Eye (tissue), 1 donor: ENCODE measurements around the gene IPMK.
"Not testable (repeated sequence)": the region's sequence is repeated elsewhere in the genome, so short reads cannot be mapped to it uniquely, and the experiment has no call there.

ENCODE experiments used
- DNase-seq: peaks from one replicate; pipeline ENCODE4 v3.0.0-alpha.2; 2015

The IPMK gene

DNA sequence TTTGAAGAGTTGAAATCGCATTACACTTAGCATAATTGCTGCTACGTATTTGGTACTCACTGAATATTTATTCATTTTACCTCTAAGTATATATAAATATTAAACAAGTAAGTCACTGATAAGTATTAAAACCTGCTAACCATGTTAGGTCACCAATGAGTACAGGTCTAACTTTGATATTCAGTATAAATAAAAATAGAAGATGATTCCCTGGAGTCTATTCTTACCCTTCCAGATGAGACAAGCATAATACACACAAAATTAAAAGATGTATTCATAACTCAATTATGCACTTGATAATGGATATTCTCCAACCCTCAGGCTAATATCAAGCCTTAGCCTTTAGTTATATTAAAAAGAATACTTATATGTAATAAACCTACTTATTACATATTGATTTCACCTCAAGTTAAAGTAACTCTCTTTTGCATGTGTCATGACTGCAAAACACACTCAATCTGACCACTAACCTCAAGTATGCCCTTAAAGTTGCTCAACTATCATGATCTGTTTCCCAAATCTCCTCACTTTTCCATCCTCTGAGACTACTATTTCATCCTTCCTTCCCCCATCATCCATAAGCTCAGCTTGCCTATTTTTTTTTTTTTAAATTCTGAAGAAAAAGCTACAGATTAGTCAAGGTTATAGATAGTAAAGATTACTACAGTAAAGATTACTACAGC, 46.8 kb downstream of the IPMK start:
- no peak for DNase-seq

DNA sequence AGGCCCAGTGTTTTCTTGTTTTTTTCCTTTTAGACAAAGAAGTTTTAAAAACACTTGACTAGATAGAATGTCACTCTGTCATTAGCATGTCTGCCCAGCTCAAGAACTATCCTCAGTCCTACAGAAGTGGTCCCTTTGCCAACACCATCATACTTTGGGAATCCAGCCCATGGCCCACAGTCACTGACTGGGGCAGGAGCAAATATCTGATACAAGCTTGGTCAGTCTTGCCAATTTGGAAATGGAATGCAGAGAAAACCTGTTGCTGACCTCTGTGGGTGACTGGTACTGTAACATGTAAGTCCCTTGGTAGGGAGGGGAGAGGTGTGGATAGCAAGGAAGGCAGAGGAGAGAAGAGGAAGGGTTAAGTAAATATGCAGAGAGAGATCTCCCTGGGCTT, 47.8 kb downstream of the IPMK start:
- DNase-seq: no peak

DNA sequence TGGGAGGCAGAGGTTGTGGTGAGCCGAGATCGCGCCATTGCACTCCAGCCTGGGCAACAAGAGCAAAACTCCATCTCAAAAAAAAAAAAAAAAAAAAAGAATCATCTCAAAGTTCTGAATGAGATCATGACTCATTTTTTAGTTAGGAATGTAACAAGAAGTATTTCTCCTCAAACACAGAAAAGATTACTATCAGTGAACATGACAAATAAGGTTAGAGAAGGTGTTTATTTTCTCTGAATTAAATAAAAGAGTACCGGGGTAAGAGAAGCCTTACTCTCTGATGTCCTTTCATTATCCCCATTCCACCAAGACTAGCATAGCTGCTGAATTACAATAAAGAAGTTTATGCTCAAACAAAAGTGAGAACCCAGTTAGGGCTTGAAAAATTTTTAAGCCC, 50.1 kb downstream of the IPMK start:
- DNase-seq: no peak

DNA sequence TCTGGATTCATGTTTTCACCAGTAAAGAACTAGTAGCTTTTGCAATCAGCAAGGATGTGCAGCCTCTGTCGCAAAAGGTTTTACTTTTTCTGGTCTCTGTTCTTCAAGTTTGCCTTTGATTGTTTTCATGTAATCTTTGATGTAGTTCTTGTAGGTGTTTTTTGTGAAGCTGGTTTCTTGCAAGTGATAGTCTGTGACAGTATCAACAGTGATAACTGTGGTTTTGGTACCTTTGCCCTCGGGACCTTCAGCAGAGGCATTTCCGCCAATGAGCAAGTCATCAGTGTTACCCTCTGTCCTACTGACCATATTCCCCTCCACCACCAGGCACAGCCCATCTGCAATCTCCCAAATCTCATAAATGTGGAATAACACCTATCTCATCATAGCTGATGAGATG, 55.1 kb downstream of the IPMK start:
- no peak for DNase-seq

DNA sequence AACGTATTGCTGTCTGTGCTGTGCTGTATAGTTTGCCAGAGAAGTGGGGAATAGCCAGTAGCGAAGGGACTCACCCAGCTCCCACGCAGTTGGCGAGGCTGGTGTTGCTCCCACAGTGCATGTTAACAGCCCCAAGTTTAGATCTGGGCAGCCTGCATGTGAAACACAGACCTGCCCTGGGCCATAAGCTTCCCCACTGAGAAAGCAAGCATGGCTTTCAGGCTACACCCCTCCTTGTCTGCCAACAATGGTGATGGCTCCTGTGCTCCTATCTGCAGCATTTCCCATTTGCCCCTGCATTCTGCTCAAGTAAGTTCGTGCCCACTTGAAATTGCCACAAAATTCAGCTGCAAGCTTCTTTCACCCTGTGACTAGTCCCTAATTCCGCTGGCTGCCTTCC, 57.5 kb downstream of the IPMK start:
- DNase-seq: no peak

DNA sequence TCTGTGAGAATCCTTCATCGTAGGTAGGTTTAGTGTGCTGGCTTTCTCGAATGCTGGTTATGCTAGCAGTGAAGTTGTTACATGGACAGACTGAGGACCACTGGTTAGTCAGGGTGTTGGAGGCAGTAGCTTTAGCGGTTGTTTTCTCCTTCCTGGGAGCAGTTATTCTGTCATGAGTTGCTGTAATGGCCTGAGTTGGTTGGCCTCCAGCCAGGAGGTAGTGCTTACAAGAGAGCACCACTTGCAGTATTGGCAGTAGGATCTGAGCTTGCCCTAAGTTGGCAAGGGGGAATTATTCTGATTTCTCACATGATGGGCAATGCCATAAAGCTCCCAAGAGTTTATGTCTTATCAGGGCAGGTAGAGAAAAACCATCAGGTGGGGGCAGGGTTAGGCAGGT, 58.0 kb downstream of the IPMK start:
- no peak for DNase-seq

DNA sequence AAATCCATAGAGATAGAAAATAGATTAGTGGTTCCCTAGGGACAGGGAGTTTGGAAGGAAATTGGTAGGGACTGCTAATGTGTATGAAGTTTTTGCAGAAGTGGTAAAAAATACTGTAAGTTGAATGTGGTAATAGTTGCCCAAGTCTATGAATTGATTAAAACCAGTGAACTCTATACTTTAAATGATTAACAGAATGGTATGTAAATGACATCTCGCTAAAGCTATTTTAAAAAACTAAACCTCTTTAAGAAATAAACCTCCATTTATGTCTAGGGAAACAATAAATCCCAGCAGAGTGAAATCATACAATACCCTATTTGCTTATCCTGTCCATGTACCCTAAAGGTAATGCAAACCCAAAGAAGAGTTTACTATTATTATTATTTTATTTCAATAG, 61.4 kb downstream of the IPMK start:
- DNase-seq: no peak

DNA sequence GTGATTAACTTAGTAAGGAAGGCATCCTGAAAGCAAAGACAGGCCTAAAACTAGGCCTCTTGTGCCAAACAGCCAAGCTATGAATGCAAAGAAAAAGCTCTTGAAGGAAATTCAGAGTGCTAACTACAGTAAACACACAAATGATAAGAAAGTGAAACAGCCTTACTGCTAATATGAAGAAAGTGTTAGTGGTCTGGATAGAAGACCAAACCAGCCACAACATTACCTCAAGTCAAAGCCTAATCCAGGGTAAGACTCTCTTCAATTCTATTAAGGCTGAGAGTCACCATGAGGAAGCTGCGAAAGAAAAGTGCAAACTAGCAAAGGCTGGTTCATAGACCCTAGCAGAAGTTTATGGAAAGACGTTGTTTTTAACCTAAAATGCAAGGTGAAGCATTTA, 66.0 kb downstream of the IPMK start:
- DNase-seq: no peak

DNA sequence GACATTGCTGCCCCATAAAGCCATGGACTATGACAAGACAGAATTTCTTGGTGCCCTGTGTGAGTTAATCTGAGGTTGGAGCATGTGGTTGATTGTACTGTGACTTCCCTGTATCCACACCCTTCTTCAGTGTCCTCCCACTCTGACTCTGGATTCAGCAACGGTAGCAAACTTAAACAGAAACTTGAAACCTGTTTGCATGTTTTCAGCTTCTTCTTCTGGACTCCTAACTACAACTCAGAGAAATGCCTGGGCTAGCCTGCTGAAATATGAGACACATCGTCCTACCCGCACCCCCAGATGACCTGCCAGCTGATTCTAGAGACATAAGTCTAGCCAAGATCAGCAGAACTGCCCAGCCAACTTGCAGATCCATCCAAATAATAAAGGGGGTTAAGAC, 78.4 kb downstream of the IPMK start:
- no peak for DNase-seq

DNA sequence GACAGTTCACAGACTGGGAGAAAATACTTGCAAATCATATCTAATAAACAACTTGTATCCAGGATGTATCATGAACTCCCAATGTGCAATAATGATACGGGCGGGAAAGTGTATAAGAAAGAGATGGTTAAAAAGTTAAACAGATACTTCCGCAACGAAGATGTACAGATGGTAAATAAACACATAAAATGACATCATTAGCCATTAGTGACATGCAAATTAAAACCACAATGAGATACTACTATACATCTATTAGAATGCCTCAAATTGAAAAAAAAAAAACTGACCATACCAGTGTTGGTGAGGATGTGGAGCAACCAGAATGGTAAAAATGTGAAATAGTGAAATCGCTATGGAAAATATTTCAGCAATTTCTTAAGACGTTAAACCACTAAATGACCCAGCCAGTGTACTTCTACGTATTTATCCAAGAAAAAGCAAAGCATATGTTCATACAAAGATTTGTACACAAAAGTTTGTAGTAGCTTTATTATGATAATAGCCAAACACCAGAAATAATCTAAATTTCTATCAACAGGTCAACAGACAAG, 83.5 kb downstream of the IPMK start:
- DNase-seq: no peak

DNA sequence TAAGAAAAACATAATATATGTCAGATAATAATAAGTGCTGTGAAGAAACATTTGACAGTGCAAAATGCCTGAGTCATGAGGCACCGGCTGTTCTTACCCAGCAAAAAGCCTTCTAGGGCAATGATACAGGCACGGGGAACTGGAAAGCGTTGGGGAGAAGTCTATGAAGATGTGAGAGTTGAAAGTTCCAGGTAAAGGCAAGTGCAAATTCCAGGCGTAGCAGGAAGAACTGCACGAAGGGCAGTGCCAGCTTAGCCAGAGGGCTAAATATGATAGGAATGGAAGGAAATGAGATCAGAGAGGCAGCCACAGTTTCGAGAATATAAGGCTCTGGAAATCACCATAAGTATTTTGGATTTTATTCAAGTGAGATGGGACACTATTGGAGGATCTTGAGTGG, 87.0 kb downstream of the IPMK start:
- no peak for DNase-seq

DNA sequence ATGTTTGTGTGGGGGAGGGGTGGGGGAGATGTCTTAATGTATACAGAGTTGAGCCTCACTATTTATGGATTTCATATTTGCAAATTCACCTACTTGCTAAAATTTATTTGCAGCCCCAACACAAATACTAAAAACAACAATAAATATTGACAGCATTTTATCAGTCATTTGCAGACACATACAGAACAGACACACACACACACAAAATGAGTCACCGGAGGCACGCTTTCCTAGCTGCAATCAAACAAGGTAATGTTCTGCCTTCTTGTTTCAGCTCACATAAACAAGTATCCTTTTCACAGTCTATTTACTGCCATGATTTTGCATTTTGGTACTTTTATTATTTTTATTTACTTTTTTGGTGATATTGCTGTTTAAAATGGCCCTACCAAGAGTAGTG, 88.5 kb downstream of the IPMK start:
- no peak for DNase-seq

DNA sequence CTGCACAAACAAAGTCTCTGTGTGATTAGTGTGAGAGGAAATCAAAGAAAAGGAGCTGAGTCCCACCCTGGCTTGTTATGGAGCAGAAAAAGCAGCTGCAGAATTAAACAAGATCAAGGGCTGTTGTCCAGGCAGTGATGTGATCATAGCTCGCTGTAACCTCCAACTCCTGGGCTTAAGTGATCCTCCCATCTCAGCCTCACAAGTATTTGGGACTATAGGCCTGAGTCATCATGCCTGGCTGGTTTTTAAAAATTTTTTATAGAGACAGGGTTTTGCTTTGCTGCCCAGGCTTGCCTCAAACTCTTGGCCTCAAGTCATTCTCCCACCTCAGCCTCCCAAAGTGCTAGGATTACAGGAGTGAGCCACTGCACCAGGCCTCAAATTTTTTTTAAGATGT, 88.9 kb downstream of the IPMK start:
- DNase-seq: no peak

DNA sequence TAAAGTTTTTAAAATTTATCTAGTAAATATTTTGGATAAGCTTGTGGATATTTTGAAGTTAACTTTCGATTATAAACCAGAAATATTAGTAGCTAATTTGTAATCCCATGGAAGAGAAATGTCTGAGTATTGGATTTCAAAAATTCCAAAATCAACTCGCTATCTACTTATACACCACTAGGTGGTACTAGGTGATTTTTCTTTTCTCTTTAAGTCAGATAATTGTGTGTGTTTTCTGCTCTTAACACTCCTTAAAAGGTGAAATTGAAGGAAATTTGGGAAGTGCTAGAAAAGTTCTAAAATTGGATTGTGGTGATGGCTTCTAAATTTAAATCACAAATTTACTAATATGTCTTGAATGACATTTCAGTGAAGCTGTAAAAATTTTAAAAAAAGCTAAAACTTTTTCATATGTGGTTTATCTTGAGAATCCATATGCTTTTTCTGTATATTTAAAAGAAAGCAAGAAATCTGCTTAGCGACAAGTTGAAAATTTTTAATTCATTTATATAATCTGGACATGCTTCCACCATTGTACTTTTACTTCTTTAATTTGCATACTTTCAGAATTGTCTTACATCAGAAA, 90.2 kb downstream of the IPMK start:
- DNase-seq: peak; percentile 26

DNA sequence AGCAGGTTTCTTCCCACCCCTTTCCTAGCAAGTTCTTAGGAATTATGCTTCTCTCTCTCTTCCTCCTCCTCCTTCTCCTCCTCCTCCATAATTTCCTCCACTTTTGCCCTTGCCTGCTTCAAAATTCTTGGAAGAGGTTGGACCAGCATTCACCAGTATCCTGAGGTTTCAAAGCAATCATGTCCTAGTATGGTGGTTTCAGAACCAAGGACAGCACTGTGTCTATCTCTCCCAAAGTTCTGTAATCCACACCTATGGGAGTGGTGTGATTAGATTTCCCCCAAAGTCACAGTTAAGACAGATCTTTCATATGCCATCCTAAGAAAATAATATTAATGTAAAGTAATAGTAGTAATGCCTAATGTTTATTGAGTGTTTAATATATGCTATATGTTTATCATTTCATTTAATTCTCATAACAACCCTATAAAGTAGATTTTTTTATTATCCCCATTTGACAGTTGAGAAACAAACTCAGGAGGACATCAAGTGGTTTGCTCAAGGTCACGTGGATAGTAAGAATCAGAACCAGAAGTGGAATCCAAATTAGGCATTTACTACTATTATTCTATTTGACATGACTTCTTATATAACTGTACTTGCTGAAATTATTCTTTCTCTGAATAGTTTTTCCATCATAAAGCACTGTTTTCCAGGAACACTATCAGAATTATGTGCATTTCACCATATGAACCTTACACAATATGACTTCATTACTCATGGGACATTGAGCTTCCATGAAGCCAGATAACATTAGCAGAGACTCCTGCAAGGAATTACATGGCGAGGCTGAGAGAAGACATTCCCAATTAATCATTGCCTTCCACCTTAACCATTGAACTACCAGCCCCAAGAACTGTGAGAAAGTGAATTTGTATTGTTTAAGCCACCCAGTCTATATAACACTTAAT, 91.4 kb downstream of the IPMK start:
- DNase-seq: peak; percentile 60

DNA sequence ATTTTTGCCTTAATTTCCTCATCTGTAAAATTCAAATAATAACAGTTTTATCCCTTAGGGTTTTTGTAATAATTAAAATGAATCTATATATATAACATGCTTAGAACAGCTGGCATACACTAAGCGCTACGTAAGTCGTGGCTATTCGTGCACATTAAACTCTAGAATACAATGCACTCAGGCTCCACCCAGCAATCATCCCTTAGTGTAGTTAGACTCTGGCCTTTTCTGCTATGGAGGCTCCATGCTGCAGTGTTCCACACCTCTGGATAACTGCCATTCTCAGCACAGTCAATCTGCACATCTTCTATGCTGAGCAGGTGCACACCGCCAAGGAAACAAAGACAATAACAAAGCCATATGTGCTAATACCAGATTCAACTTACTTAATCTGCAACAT, 92.9 kb downstream of the IPMK start:
- DNase-seq: no peak

DNA sequence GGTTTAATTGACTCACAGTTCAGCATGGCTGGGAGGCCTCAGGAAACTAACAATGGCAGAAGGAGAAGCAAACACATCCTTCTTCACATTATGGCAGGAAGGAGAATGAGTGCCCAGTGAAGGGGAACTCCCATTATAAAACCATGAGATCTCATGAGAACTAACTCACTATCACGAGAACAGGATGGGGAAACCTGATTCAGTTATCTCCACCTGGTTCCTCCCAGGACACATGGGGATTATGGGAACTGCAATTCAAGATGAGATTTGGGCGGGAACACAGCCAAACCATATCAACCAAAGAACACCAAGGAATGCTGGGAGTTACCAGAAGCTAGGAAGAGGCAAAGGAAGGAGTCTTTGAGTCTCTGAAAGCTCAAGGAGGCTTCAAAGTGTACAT, 94.3 kb downstream of the IPMK start:
- DNase-seq: no peak

DNA sequence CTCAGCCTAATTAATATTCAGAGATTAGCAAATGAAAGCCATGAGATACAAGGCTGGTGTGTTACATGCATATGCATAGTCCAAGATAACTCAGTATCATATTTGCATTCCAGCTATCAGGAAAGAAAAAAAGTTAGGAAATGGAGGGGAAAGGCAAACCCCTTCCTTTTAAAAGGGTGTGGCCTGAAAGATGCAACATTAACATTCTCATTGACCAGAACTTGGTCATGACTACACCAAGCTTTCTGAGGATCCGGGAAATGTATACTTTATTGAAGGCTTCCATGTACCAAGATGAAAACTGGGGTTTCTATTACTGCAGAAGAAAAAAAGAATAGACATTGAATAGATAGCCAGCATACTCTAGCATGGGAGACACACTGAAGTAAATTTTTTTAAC, 96.5 kb downstream of the IPMK start:
- no peak for DNase-seq

DNA sequence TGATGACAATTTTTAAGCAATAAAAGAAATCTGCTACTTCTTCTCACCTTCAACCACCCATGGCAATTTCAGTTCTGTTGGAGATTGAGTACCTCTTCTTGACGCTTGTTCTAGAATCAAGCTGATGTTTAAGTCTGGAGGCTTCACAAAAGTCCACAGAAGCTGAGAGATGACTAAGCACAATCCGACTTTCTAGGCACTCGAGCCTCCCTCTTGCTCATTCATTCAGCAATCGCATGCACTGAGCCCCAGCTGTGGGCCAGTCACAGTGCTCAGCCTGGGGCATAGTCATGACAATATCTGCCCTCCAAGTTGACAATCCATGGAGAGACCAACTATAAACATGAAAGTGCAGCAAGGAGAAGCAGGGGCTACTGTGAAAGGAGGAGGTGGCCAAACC, 103.2 kb downstream of the IPMK start:
- DNase-seq: no peak

DNA sequence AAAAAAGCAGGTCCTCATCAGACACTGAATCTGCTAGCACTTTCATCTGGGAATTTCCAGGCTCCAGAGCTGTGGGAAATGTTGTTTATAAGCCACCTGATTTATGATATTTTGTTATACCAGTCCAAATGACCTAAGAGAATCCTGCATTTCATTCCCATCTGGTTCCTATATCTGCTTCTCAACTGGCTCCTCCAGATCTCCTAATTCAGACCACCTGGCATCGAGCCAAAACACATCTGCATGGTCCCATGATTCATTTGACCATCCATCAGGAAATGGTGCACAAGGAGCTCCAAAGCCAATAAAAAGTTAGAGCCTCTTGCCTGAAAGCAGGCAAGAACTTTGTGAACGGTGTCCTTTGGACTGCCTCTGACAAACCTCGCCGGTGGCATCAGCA, 108.9 kb downstream of the IPMK start:
- no peak for DNase-seq

DNA sequence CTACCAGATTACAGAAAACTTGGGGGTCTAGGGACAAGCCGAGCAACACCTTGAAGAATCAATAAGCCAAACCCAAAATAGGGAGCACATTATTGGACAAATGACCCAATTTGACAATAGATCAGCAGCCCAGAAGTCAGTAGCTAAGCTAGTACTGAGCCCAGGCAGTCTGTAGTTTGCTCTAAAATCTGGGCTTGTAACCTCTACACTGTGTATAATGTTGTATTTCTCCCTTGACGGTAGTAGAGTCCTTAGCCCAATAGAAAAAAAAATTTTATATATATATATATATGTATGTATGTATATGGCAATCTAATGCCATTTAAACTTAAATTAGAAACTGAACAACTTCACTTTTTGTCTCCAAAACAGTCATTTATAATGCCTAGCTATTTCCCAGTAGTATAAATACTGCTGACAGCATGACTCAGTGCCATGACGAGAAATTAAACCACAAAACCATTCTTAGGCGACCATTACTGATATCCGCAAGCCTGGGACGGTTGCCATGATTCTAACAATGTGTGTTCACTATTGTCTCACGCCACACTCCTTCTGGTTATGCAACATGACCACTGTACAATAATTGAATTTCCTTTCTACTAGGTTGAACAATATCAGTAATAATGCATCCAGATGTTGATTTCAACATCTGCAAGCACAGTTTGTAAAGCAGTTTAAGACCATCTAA, 110.5 kb downstream of the IPMK start:
- no peak for DNase-seq

DNA sequence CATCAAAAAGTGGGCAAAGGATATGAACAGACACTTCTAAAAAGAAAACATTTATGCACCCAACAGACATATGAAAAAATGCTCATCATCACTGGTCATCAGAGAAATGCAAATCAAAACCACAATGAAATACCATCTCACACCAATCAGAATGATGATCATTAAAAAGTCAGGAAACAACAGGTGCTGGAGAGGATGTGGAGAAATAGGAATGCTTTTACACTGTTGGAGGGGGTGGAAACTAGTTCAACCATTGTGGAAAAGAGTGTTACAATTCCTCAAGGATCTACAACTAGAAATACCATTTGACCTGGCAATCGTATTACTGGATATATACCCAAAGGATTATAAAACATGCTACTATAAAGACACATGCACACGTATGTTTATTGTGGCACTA, 111.8 kb downstream of the IPMK start:
- DNase-seq: not testable (repeated sequence)

DNA sequence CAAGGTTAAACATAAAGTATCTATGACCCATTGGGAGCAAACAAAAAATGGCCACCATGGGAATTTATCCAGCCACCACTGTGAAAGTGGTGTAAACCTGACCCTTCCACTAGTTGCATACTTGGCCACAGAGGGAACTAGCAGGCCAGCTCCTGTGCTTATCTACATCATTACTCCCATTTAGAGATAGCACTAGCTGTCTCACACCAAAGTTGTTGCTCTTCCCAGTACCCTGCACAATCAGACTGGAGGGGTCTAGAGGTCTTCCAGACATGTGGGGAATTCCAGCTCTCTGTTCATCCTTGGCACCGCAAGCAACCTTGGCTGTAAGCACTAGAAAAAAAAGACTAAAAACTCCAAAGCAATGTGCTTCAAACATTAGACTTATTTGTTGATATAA, 113.9 kb downstream of the IPMK start:
- DNase-seq: no peak
